GM06990 (cell line): ENCODE measurements around the gene DAB2IP.

Experiments
- DNase-seq: peaks from one replicate; pipeline ENCODE4 v3.0.0-alpha.2; 2011; ENCODE audit not compliant: insufficient read length; ENCODE audit errors: extremely low read depth
- H3K27me3 ChIP-seq: replicated peaks from 2 replicates; pipeline ENCODE4 v1.6.0; 2011; ENCODE audit warnings: low read length; ENCODE audit not compliant: control insufficient read depth, insufficient read depth
- H3K36me3 ChIP-seq: 2 replicates; pipeline ENCODE4 v1.5.1; 2011; ENCODE audit warnings: low read length; ENCODE audit not compliant: control insufficient read depth, insufficient read depth
- H3K4me3 ChIP-seq: replicated peaks from 2 replicates; pipeline ENCODE4 v1.5.1; 2011; ENCODE audit warnings: low read depth, mild to moderate bottlenecking, control low read depth, low read length
- CTCF ChIP-seq: IDR thresholded peaks from 2 replicates; pipeline ENCODE4 v1.5.1; 2011; ENCODE audit warnings: low read length, control low read depth, mild to moderate bottlenecking, inconsistent platforms; ENCODE audit not compliant: insufficient read depth, poor library complexity, severe bottlenecking

Gene DAB2IP

GRCh38 chr9:121631115-121631514, 20.3 kb upstream of the DAB2IP start:
- Histone ChIP-seq H3K27me3 (no peaks in the 10 kb centered on the region; the same call in 1 of the 2 replicates), H3K4me3 (no peak overlapping the region), H3K36me3 (no peaks in the 10 kb centered on the region)
- no peak for TF ChIP-seq CTCF
- no peak for DNase-seq

DNA sequence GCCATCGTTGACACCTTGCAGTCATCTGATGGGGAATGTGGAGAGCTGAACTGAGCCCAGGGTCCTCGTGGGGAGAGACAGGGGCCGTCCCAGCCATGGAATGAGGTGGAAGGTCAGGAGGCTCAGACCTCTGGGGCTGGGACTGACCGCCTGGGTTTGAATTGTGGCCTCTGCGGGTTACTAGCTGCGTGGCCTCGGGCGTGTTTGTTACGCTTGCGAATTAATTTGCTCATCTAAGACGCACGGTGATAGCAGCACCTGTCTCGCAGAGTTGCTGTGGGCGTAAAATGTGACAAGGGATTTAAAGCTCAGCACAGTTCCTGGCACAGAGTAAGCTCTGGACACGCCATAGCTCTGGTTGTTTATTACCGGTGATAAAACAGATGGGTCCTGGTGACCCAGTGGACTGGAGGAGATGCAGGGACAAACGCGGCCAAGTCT, 19.4 kb upstream of the DAB2IP start:
- no peak overlapping the region for H3K4me3 ChIP-seq
- no peak for DNase-seq
- H3K36me3 ChIP-seq: no peaks in the 10 kb centered on the region
- no peaks in the 10 kb centered on the region; the same call in 1 of the 2 replicates for H3K27me3 ChIP-seq
- TF ChIP-seq CTCF: no peak

GRCh38 chr9:121633119-121633714, 18.2 kb upstream of the DAB2IP start:
- DNase-seq: no peak

DNA sequence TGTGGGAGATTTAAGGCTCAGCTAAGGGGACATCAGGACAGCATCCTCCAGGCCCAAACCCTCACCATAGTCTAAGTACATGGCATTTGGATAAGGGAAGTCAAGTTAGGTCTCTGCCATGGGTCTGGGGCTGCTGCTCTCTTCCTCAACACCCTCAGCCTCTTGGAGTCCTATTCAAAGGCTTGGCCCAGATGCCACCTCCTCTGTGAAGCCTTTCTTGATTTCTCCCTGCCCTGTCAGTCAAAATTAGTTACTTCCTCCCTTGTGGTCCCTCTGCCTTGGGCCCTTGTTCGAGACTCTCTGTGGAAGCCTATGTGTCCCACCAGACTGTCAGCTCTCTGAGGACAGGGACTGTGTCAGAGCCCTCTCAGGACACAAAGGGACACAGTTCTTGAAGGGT, 17.7 kb upstream of the DAB2IP start:
- Histone ChIP-seq H3K4me3 (no peak overlapping the region), H3K36me3 (no peaks in the 10 kb centered on the region), H3K27me3 (no peaks in the 10 kb centered on the region; the same call in none of the 2 replicates)
- TF ChIP-seq CTCF: no peak
- DNase-seq: no peak

More at GRCh38 chr9:121633119-121633714, 18.2 kb upstream of the DAB2IP start:
- Histone ChIP-seq H3K36me3 (no peaks in the 10 kb centered on the region), H3K27me3 (no peaks in the 10 kb centered on the region; the same call in 1 of the 2 replicates), H3K4me3 (no peak overlapping the region)
- no peak for TF ChIP-seq CTCF

DNA sequence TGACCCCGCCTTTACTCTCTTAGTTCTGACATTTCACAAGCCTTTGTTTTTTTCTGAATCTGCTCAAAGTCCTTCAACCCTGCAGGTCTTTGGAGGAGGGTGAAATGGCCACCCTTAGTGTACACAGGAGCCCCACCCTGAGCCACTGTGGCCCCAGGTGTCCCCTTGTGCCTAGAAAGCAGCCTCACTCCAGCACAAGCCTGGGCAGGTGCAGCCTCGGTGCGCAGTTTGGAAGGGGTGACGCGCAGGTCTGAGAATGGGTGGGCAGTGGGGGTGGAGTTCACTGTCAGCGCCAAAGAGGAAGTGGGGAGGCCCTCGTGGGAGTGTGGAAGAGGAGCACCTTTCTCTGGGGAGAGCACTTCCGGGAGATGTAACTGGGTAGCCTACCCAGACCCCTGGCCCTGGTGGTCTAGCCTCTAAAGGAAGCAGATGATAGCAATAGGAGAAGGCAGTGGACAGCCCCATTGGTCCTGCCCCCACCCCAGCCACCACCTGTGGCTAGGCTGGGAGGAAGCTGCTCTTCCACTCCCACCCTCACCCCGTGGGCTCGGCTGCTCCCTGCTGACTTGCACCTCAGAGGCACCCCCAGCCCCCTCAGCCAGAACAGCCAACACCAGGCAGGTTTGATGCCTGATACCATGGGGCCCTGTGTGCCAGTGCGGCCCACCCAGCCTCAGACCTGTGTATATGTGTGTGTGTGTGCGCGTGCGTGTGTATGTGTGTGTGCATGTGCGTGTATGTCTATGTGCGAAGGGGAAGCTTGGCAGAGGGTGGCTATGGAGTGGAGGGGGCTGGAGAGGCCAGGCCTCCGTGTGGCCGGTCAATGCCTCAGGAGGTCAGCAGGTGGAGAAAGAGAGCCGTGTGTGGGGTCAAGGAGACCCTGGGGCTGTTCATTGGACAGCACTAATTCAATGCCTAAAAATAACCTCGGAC, 16.8 kb upstream of the DAB2IP start:
- Histone ChIP-seq H3K4me3 (no peak overlapping the region), H3K27me3 (no peaks in the 10 kb centered on the region; the same call in none of the 2 replicates), H3K36me3 (no peaks in the 10 kb centered on the region)
- TF ChIP-seq CTCF: peak; percentile 53
- DNase-seq: no peak
